Neural progenitor cell (in vitro differentiated cells): ENCODE data around the gene ANO10. TPM values are rescaled to one million over a fixed set of nuclear protein-coding genes. Genes with fewer than 3 reads are reported as not detected.

Experiments used
- DNase-seq: peaks from one replicate; pipeline ENCODE4 v3.0.0-alpha.2; 2016; ENCODE audit warnings: low spot score
- H2AFZ ChIP-seq: fragments of 200-600 bp; sonication (generic); replicated peaks from 2 replicates; pipeline ENCODE4 v1.6.1; 2016; ENCODE audit warnings: antibody characterized with exemption
- H3F3A ChIP-seq: fragments of 200-600 bp; sonication (generic); 2 replicates; pipeline ENCODE4 v1.6.1; 2016; ENCODE audit warnings: antibody characterized with exemption, low read depth
- H3K27ac ChIP-seq: fragments of 200-600 bp; sonication (generic); 2 replicates; pipeline ENCODE4 v1.5.1; 2016; ENCODE audit warnings: mild to moderate bottlenecking
- H3K27me3 ChIP-seq: fragments of 200-600 bp; sonication (generic); 2 replicates; pipeline ENCODE4 v1.6.1; 2016; ENCODE audit warnings: mild to moderate bottlenecking, moderate library complexity
- H3K36me3 ChIP-seq: fragments of 200-600 bp; sonication (generic); 2 replicates; pipeline ENCODE4 v1.5.1; 2016
- H3K4me1 ChIP-seq: fragments of 200-600 bp; sonication (generic); 2 replicates; pipeline ENCODE4 v1.6.1; 2016; ENCODE audit warnings: mixed run types
- H3K4me2 ChIP-seq: fragments of 200-600 bp; sonication (generic); 2 replicates; pipeline ENCODE4 v1.6.1; 2016
- H3K4me3 ChIP-seq: fragments of 200-600 bp; sonication (generic); 2 replicates; pipeline ENCODE4 v1.5.1; 2016
- H3K79me2 ChIP-seq: fragments of 200-600 bp; sonication (generic); 2 replicates; pipeline ENCODE4 v1.6.1; 2016; ENCODE audit warnings: low read depth
- H3K9ac ChIP-seq: fragments of 200-600 bp; sonication (generic); 2 replicates; pipeline ENCODE4 v1.6.1; 2016
- H3K9me3 ChIP-seq: fragments of 200-600 bp; sonication (generic); 2 replicates; pipeline ENCODE4 v1.5.1; 2016; ENCODE audit warnings: low read depth
- H4K20me1 ChIP-seq: fragments of 200-600 bp; sonication (generic); 2 replicates; pipeline ENCODE4 v1.6.1; 2016; ENCODE audit warnings: low read depth
- H3K27ac Mint-ChIP-seq: 3 replicates; pipeline ENCODE4 v1.8.0; 2021; ENCODE audit warnings: mixed read lengths
- H3K27me3 Mint-ChIP-seq: 2 replicates; pipeline ENCODE4 v1.8.0; 2022; ENCODE audit warnings: low read depth, mild to moderate bottlenecking, inconsistent platforms, moderate library complexity, mixed read lengths; ENCODE audit not compliant: insufficient read depth
- H3K36me3 Mint-ChIP-seq: 3 replicates; pipeline ENCODE4 v1.8.0; 2021; ENCODE audit warnings: mixed read lengths
- H3K4me1 Mint-ChIP-seq: 3 replicates; pipeline ENCODE4 v1.8.0; 2021; ENCODE audit warnings: mixed read lengths
- H3K4me3 Mint-ChIP-seq: 3 replicates; pipeline ENCODE4 v1.8.0; 2021; ENCODE audit warnings: mild to moderate bottlenecking, moderate library complexity, mixed read lengths
- H3K9me3 Mint-ChIP-seq: 3 replicates; pipeline ENCODE4 v1.8.0; 2020; ENCODE audit warnings: mixed read lengths
- CTCF ChIP-seq: fragments of 200-600 bp; sonication (generic); IDR thresholded peaks from 2 replicates; pipeline ENCODE4 v1.5.1; 2017; ENCODE audit warnings: antibody characterized with exemption, mild to moderate bottlenecking
- EZH2 ChIP-seq: fragments of 200-600 bp; sonication (generic); IDR thresholded peaks from 2 replicates; pipeline ENCODE4 v1.6.1; 2017; ENCODE audit warnings: antibody characterized with exemption, mild to moderate bottlenecking, moderate library complexity
- EZH2phosphoT487 ChIP-seq: fragments of 200-600 bp; sonication (generic); IDR thresholded peaks from 2 replicates; pipeline ENCODE4 v1.6.1; 2017; ENCODE audit warnings: antibody characterized with exemption
- total RNA-seq: library from RNA; depleted of rRNA; stranded (reverse); fragments of >200 nt; gene quantifications from 2 replicates; pipeline ENCODE4 v1.2.3, GENCODE V29; 2015; ENCODE audit warnings: low replicate concordance

The ANO10 gene
- total RNA-seq, 1 donor from 2014 or later, result 44.4 TPM

DNA sequence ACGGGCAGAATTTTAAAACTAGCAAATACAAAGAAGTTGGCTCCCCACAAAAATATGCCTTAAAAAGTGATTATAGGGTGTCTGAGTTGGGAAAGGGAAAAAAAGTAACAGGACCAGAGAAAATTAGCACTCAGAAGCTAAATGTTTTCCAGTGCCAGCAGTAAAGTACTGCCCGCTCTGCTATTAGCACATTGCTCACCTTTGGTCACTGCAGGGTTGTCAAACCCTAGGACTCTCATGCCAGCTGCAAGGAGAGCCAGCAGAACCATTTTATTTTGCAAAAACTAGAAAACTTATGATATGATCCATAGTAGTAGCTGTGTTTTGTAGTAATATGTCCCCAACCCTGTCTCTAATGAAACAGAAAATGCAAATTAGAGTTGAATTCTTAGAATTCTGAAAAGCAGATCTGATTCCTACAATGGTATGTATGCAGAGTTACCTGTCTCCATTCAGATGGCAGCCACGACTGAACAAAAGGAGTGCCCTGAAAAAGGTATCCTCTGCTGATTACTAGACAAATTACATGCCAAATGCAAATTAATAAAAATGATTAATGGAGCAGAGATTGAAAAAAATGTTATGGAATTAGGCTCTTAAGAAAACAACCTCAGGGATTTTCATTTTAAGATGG is 185.2 kb downstream of the ANO10 start:
- no peak for TF ChIP-seq EZH2phosphoT487
- TF ChIP-seq CTCF, result no peak
- TF ChIP-seq EZH2, result no peak
- Histone ChIP-seq H3F3A (no peaks in the 10 kb centered on the region), H3K9me3 (no peaks in the 10 kb centered on the region), H3K27ac (no peak overlapping the region), H3K36me3 (no peaks in the 10 kb centered on the region), H3K4me2 (no peak overlapping the region), H2AFZ (no peak overlapping the region), H3K79me2 (no peaks in the 10 kb centered on the region), H3K27me3 (no peaks in the 10 kb centered on the region), H3K9ac (no peak overlapping the region), H3K4me1 (peaks cover 11% of the 10 kb centered on the region), H3K4me3 (no peak overlapping the region), H4K20me1 (no peaks in the 10 kb centered on the region)
- H3K27me3 Mint-ChIP-seq, result no peaks in the 10 kb centered on the region
- H3K36me3 Mint-ChIP-seq, result peaks cover 5% of the 10 kb centered on the region
- H3K9me3 Mint-ChIP-seq, result peaks cover 10% of the 10 kb centered on the region
- DNase-seq, result no peak
- H3K27ac Mint-ChIP-seq, result no peak overlapping the region
- H3K4me1 Mint-ChIP-seq, result no peaks in the 10 kb centered on the region
- H3K4me3 Mint-ChIP-seq, result no peak overlapping the region

GRCh38 chr3:43435706-43436105 is 186.1 kb downstream of the ANO10 start:
- Mint-ChIP-seq H3K27ac (no peak overlapping the region), H3K27me3 (no peaks in the 10 kb centered on the region)
- H3K4me3 ChIP-seq, result no peak overlapping the region

GRCh38 chr3:43434431-43434830 is 187.4 kb downstream of the ANO10 start:
- H3K4me2 ChIP-seq, result no peak overlapping the region
- no peak for DNase-seq
- Mint-ChIP-seq H3K27me3 (no peaks in the 10 kb centered on the region), H3K9me3 (peaks cover 4% of the 10 kb centered on the region), H3K4me1 (no peaks in the 10 kb centered on the region), H3K27ac (no peak overlapping the region), H3K4me3 (no peak overlapping the region), H3K36me3 (peaks cover 9% of the 10 kb centered on the region)
- no peak overlapping the region for H3K4me3 ChIP-seq
- no peak overlapping the region for H3K27ac ChIP-seq
- H3F3A ChIP-seq, result no peaks in the 10 kb centered on the region
- peaks cover 11% of the 10 kb centered on the region for H3K4me1 ChIP-seq
- no peaks in the 10 kb centered on the region for H4K20me1 ChIP-seq
- H3K9me3 ChIP-seq, result no peaks in the 10 kb centered on the region
- no peaks in the 10 kb centered on the region for H3K79me2 ChIP-seq
- TF ChIP-seq EZH2 (no peak), EZH2phosphoT487 (no peak), CTCF (no peak)
- no peak overlapping the region for H2AFZ ChIP-seq
- no peaks in the 10 kb centered on the region for H3K27me3 ChIP-seq
- H3K9ac ChIP-seq, result no peak overlapping the region
- H3K36me3 ChIP-seq, result peaks cover 4% of the 10 kb centered on the region

More at GRCh38 chr3:43435706-43436105, 186.1 kb downstream of the ANO10 start:
- no peaks in the 10 kb centered on the region for H3K9me3 ChIP-seq
- no peaks in the 10 kb centered on the region for H3K36me3 ChIP-seq
- peaks cover 9% of the 10 kb centered on the region for H3K36me3 Mint-ChIP-seq
- H3K27me3 ChIP-seq, result no peaks in the 10 kb centered on the region
- no peak overlapping the region for H2AFZ ChIP-seq
- no peak overlapping the region for H3K4me3 Mint-ChIP-seq
- H3K79me2 ChIP-seq, result no peaks in the 10 kb centered on the region
- DNase-seq, result no peak
- no peak overlapping the region for H3K4me2 ChIP-seq
- no peaks in the 10 kb centered on the region for H4K20me1 ChIP-seq
- peaks cover 11% of the 10 kb centered on the region for H3K4me1 ChIP-seq
- no peak overlapping the region for H3K27ac ChIP-seq
- H3K9ac ChIP-seq, result no peak overlapping the region
- H3K9me3 Mint-ChIP-seq, result peaks cover 10% of the 10 kb centered on the region
- no peaks in the 10 kb centered on the region for H3K4me1 Mint-ChIP-seq
- TF ChIP-seq EZH2phosphoT487 (no peak), EZH2 (no peak), CTCF (no peak)
- no peaks in the 10 kb centered on the region for H3F3A ChIP-seq
